ENCODE data around the gene SH2D6. TPM values are rescaled to one million over a fixed set of nuclear protein-coding genes. Genes with fewer than 3 reads are reported as not detected.

SH2D6 gene
- total and polyA plus RNA-seq, 4 donors, result 0.14 to 0.74 (median 0.53) TPM

- no peak for TF ChIP-seq CTCF (IDR thresholded peaks at IDR 0.05; ENCODE audit: control extremely low read depth, extremely low read depth)
- DNase-seq (no peak), ATAC-seq (ENCODE audit: insufficient read depth, low FRiP score) (no peak)
- Histone ChIP-seq H3K9ac (ENCODE audit: insufficient read depth in 1 of 2, low read length in 2 of 2) (no peak overlapping the region), H3K36me3 (ENCODE audit: control insufficient read depth in 4 of 4, insufficient read depth in 4 of 4, low read length in 4 of 4) (no peaks in the 10 kb centered on the region), H3K4me1 (ENCODE audit: control insufficient read depth in 5 of 5, insufficient read depth in 5 of 5, low read length in 5 of 5) (peaks cover 0 to 24% (median 6%) of the 10 kb centered on the region in 5 donors), H3K27me3 (ENCODE audit: control insufficient read depth in 3 of 3, insufficient read depth in 3 of 3, low read length in 2 of 3) (no peaks in the 10 kb centered on the region), H3K9me3 (ENCODE audit: control insufficient read depth in 4 of 4, insufficient read depth in 3 of 4, low read length in 3 of 4) (no peaks in the 10 kb centered on the region), H3K4me3 (no peak overlapping the region), H3K27ac (ENCODE audit: low read depth in 1 of 2, low read length in 1 of 2) (no peak overlapping the region)
- WGBS, 2 donors, result 76 to 86% methylated on average over 7 of the region's 7 CpGs
These were observed 3.6 kb upstream of the SH2D6 start for GRCh38 chr2:85414761-85415553.

- H3K27me3 ChIP-seq (ENCODE audit: control insufficient read depth in 3 of 3, insufficient read depth in 3 of 3, low read length in 2 of 3), result no peaks in the 10 kb centered on the region
- no peak overlapping the region for H3K9ac ChIP-seq (ENCODE audit: insufficient read depth in 1 of 2, low read length in 2 of 2)
- no peaks in the 10 kb centered on the region for H3K36me3 ChIP-seq (ENCODE audit: control insufficient read depth in 4 of 4, insufficient read depth in 4 of 4, low read length in 4 of 4)
- 62 to 78% methylated on average over 12 of the region's 12 CpGs for WGBS, 2 donors
- H3K4me3 ChIP-seq, result no peak overlapping the region
- ATAC-seq (ENCODE audit: insufficient read depth, low FRiP score) (no peak), DNase-seq (no peak)
- no peaks in the 10 kb centered on the region for H3K9me3 ChIP-seq (ENCODE audit: control insufficient read depth in 4 of 4, insufficient read depth in 3 of 4, low read length in 3 of 4)
- peaks cover 0 to 35% (median 9%) of the 10 kb centered on the region in 5 donors for H3K4me1 ChIP-seq (ENCODE audit: control insufficient read depth in 5 of 5, insufficient read depth in 5 of 5, low read length in 5 of 5)
- no peak for TF ChIP-seq CTCF (IDR thresholded peaks at IDR 0.05; ENCODE audit: control extremely low read depth, extremely low read depth)
- no peak overlapping the region for H3K27ac ChIP-seq (ENCODE audit: low read depth in 1 of 2, low read length in 1 of 2)
These were observed 2.4 kb upstream of the SH2D6 start for GRCh38 chr2:85415980-85416650.

GRCh38 chr2:85419009-85419675 is 628 bp downstream of the SH2D6 start:
- Histone ChIP-seq H3K36me3 (ENCODE audit: control insufficient read depth in 4 of 4, insufficient read depth in 4 of 4, low read length in 4 of 4) (no peaks in the 10 kb centered on the region), H3K27me3 (ENCODE audit: control insufficient read depth in 3 of 3, insufficient read depth in 3 of 3, low read length in 2 of 3) (no peaks in the 10 kb centered on the region), H3K9ac (ENCODE audit: insufficient read depth in 1 of 2, low read length in 2 of 2) (peak overlapping the region; percentile 73 to 79), H3K4me3 (peak overlapping the region; percentile 72), H3K27ac (ENCODE audit: low read depth in 1 of 2, low read length in 1 of 2) (peak overlapping the region; percentile 63 to 97), H3K9me3 (ENCODE audit: control insufficient read depth in 4 of 4, insufficient read depth in 3 of 4, low read length in 3 of 4) (no peaks in the 10 kb centered on the region), H3K4me1 (ENCODE audit: control insufficient read depth in 5 of 5, insufficient read depth in 5 of 5, low read length in 5 of 5) (peaks cover 0 to 31% (median 9%) of the 10 kb centered on the region in 5 donors)
- WGBS, 2 donors, result 56 to 66% methylated on average over 17 of the region's 17 CpGs
- TF ChIP-seq CTCF (IDR thresholded peaks at IDR 0.05; ENCODE audit: control extremely low read depth, extremely low read depth), result no peak
- DNase-seq (no peak), ATAC-seq (ENCODE audit: insufficient read depth, low FRiP score) (no peak)
